HFF-Myc (cell line): Measurements from ENCODE around the gene CD248.
A peak's percentile ranks its signal among the peaks of the same experiment; 100 is the strongest.
"Not testable (repeated sequence)": the region's sequence is repeated elsewhere in the genome, so short reads cannot be mapped to it uniquely, and the experiment has no call there.

ENCODE experiments used
- DNase-seq: peaks from one replicate; pipeline ENCODE4 v3.0.0-alpha.2; 2011; ENCODE audit warnings: low read depth; ENCODE audit errors: extremely low read depth
- H3K4me3 ChIP-seq: replicated peaks from 2 replicates; pipeline ENCODE4 v1.5.1; 2011; ENCODE audit warnings: low read depth, mild to moderate bottlenecking, control low read depth, low read length
- CTCF ChIP-seq: IDR thresholded peaks from 2 replicates; pipeline ENCODE4 v1.5.1; 2012; ENCODE audit warnings: mild to moderate bottlenecking, low read depth, low read length, control low read depth; ENCODE audit errors: missing control alignments

Gene CD248

GRCh38 chr11:66314186-66314501, 2.7 kb downstream of the CD248 start:
- no peak for DNase-seq
- no peak for TF ChIP-seq CTCF
- peak overlapping the region; percentile 58 for H3K4me3 ChIP-seq

GRCh38 chr11:66313321-66314185, 3.3 kb downstream of the CD248 start:
- no peak for DNase-seq

GRCh38 chr11:66312549-66313320, 4.1 kb downstream of the CD248 start:
- DNase-seq, result peak; percentile 95
- H3K4me3 ChIP-seq, result peak overlapping the region; percentile 58
- no peak for TF ChIP-seq CTCF

More at GRCh38 chr11:66313321-66314185, 3.3 kb downstream of the CD248 start:
- H3K4me3 ChIP-seq, result peak overlapping the region; percentile 58
- peak; percentile 33 for TF ChIP-seq CTCF

GRCh38 chr11:66311965-66312548, 4.8 kb downstream of the CD248 start:
- no peak for DNase-seq
- no peak for TF ChIP-seq CTCF
- peak overlapping the region; percentile 47 for H3K4me3 ChIP-seq

- peak overlapping the region; percentile 47 for H3K4me3 ChIP-seq
- DNase-seq, result no peak
- TF ChIP-seq CTCF, result peak; percentile 93
These were observed 5.3 kb downstream of the CD248 start for GRCh38 chr11:66311470-66311964.

- DNase-seq, H3K4me3 ChIP-seq: not testable (repeated sequence)
These were observed 5.9 kb downstream of the CD248 start for GRCh38 chr11:66310803-66311440.
